H1 (cell line): Measurements from ENCODE around the gene INPP5B. TPM values are rescaled to one million over a fixed set of nuclear protein-coding genes. Genes with fewer than 3 reads are reported as not detected.

Source experiments
- CTCF ChIA-PET: fragments of 300-600 bp; sonication (Branson Sonifier 250); formaldehyde crosslinking; loops from one replicate; lab custom pipeline; 2021; ENCODE audit not compliant: partially characterized antibody; lab: Charles Lee
- POLR2A ChIA-PET: fragments of 300-600 bp; sonication (Branson Sonifier 250); formaldehyde crosslinking; loops from one replicate; lab custom pipeline; 2021; ENCODE audit warnings: inconsistent platforms; ENCODE audit not compliant: partially characterized antibody; lab: Charles Lee
- DNase-seq, 2 experiments: peaks; one replicate each; pipeline versions ENCODE4 v3.0.0 to v3.0.0-alpha.2; 2010 to 2022; ENCODE audit warnings: low spot score in 2 of 2, low read depth in 1 of 2, mixed read lengths in 1 of 2
- FAIRE-seq: peaks from 2 replicates; lab custom pipeline; 2011; peaks lifted over from hg19 to GRCh38; lab: Jason Lieb, UNC
- H2AFZ ChIP-seq: 2 replicates; pipeline ENCODE4 v1.8.1; 2012; ENCODE audit warnings: low read length, inconsistent platforms
- H2AK5ac ChIP-seq: 2 replicates; pipeline ENCODE4 v1.6.1; 2013; ENCODE audit warnings: low read depth, low read length
- H2BK120ac ChIP-seq: replicated peaks from 2 replicates; pipeline ENCODE3; 2013; ENCODE audit warnings: low read depth, low read length, inconsistent platforms
- H2BK12ac ChIP-seq: 2 replicates; pipeline ENCODE4 v1.6.1; 2013; ENCODE audit warnings: low read depth, low read length
- H2BK15ac ChIP-seq: 2 replicates; pipeline ENCODE4 v1.6.1; 2013; ENCODE audit warnings: low read length
- H2BK20ac ChIP-seq: 2 replicates; pipeline ENCODE4 v1.6.1; 2013; ENCODE audit warnings: low read length
- H2BK5ac ChIP-seq: 2 replicates; pipeline ENCODE4 v1.6.1; 2013; ENCODE audit warnings: low read depth, low read length
- H3K14ac ChIP-seq: 2 replicates; pipeline ENCODE4 v1.6.1; 2013; ENCODE audit warnings: inconsistent platforms; ENCODE audit not compliant: insufficient read length
- H3K18ac ChIP-seq: 2 replicates; pipeline ENCODE4 v1.6.1; 2013; ENCODE audit warnings: low read length; ENCODE audit errors: extremely low read depth
- H3K23ac ChIP-seq: 2 replicates; pipeline ENCODE4 v1.6.1; 2013; ENCODE audit warnings: inconsistent platforms; ENCODE audit not compliant: insufficient read length
- H3K23me2 ChIP-seq: 2 replicates; pipeline ENCODE4 v1.6.1; 2013; ENCODE audit warnings: low read depth, low read length
- H3K27ac ChIP-seq: 2 replicates; pipeline ENCODE4 v1.6.1; 2011; ENCODE audit warnings: low read depth, low read length, inconsistent platforms
- H3K27me3 ChIP-seq, 4 experiments: replicated peaks in 1 of 4; 1 replicate in 1 of 4; 2 replicates in 3 of 4; pipeline versions ENCODE4 v1.6.1 to v1.8.1; 2011 to 2013; ENCODE audit warnings: low read length in 3 of 4, mild to moderate bottlenecking in 3 of 4, inconsistent platforms in 2 of 4, mixed read lengths in 2 of 4, moderate library complexity in 1 of 4; ENCODE audit not compliant: control insufficient read depth in 3 of 4, insufficient read depth in 3 of 4; ENCODE audit errors: extremely low read depth in 1 of 4
- H3K36me3 ChIP-seq, 4 experiments: 2 replicates each; pipeline versions ENCODE4 v1.6.1 to v1.8.1; 2011 to 2013; ENCODE audit warnings: mild to moderate bottlenecking in 4 of 4, low read length in 3 of 4, moderate library complexity in 2 of 4, control low read depth in 1 of 4, inconsistent platforms in 1 of 4; ENCODE audit not compliant: insufficient read depth in 4 of 4, control insufficient read depth in 2 of 4
- H3K4ac ChIP-seq: replicated peaks from 2 replicates; pipeline ENCODE3; 2013; ENCODE audit warnings: low read length, low read depth, mixed read lengths, inconsistent platforms; ENCODE audit not compliant: insufficient read length
- H3K4me1 ChIP-seq, 4 experiments: replicated peaks in 1 of 4; 1 replicate in 1 of 4; 2 replicates in 3 of 4; pipeline versions ENCODE4 v1.6.1 to v1.8.1; 2011 to 2013; ENCODE audit warnings: low read length in 3 of 4, inconsistent platforms in 2 of 4, mixed read lengths in 1 of 4; ENCODE audit not compliant: insufficient read depth in 4 of 4, control insufficient read depth in 3 of 4
- H3K4me2 ChIP-seq, 2 experiments: 2 replicates each; pipeline versions ENCODE4 v1.6.1 to v1.8.1; 2011 to 2013; ENCODE audit warnings: low read depth in 2 of 2, low read length in 2 of 2, control low read depth in 1 of 2, inconsistent platforms in 1 of 2, mild to moderate bottlenecking in 1 of 2; ENCODE audit not compliant: insufficient read depth in 1 of 2
- H3K4me3 ChIP-seq, 4 experiments: fragments of 200-600, 300-600 bp in 1 of 4; sonication (generic), shearing (Covaris generic), sonication (Bioruptor Twin) in 1 of 4; 2 replicates each; pipeline versions ENCODE4 v1.5.1 to v1.8.1; 2011 to 2016; ENCODE audit warnings: low read length in 4 of 4, low read depth in 3 of 4, control low read depth in 2 of 4, inconsistent platforms in 2 of 4, mild to moderate bottlenecking in 2 of 4, mixed read lengths in 1 of 4, moderate library complexity in 1 of 4; ENCODE audit not compliant: insufficient read depth in 2 of 4; ENCODE audit errors: extremely low read depth in 1 of 4
- H3K56ac ChIP-seq: replicated peaks from 2 replicates; pipeline ENCODE3; 2013; ENCODE audit warnings: low read depth, mild to moderate bottlenecking, mixed read lengths, low read length, inconsistent platforms; ENCODE audit not compliant: insufficient read length
- H3K79me1 ChIP-seq: 2 replicates; pipeline ENCODE4 v1.6.1; 2013; ENCODE audit warnings: low read depth, low read length, control low read depth
- H3K79me2 ChIP-seq, 2 experiments: 2 replicates each; pipeline versions ENCODE4 v1.6.1 to v1.8.1; 2012 to 2013; ENCODE audit warnings: low read length in 2 of 2, mild to moderate bottlenecking in 2 of 2, inconsistent platforms in 1 of 2; ENCODE audit not compliant: insufficient read depth in 2 of 2, control insufficient read depth in 1 of 2
- H3K9ac ChIP-seq, 4 experiments: replicated peaks in 1 of 4; 1 replicate in 1 of 4; 2 replicates in 3 of 4; pipeline versions ENCODE4 v1.6.1 to v1.8.1; 2011 to 2013; ENCODE audit warnings: low read depth in 3 of 4, low read length in 3 of 4, control low read depth in 2 of 4, mild to moderate bottlenecking in 2 of 4, moderate library complexity in 2 of 4, inconsistent platforms in 1 of 4; ENCODE audit errors: extremely low read depth in 1 of 4
- H3K9me3 ChIP-seq, 2 experiments: 2 replicates each; pipeline versions ENCODE4 v1.6.1 to v1.8.1; 2012 to 2013; ENCODE audit warnings: mild to moderate bottlenecking in 2 of 2, moderate library complexity in 2 of 2, control low read depth in 1 of 2, inconsistent platforms in 1 of 2, low read depth in 1 of 2, low read length in 1 of 2, mixed read lengths in 1 of 2; ENCODE audit not compliant: insufficient read depth in 2 of 2
- H4K20me1 ChIP-seq, 2 experiments: replicated peaks in 1 of 2; 2 replicates each; pipeline versions ENCODE3 to v1.8.1; 2011 to 2013; ENCODE audit warnings: inconsistent platforms in 2 of 2, low read length in 2 of 2, mild to moderate bottlenecking in 1 of 2; ENCODE audit not compliant: insufficient read depth in 2 of 2, control insufficient read depth in 1 of 2
- H4K5ac ChIP-seq: 2 replicates; pipeline ENCODE4 v1.6.1; 2013; ENCODE audit warnings: low read length, low read depth, mixed read lengths, inconsistent platforms; ENCODE audit not compliant: insufficient read length
- H4K8ac ChIP-seq: 2 replicates; pipeline ENCODE4 v1.8.0; 2013; ENCODE audit warnings: mild to moderate bottlenecking, moderate library complexity, low read length, inconsistent platforms; ENCODE audit not compliant: insufficient read depth; ENCODE audit errors: extremely low read depth
- H4K91ac ChIP-seq: replicated peaks from 2 replicates; pipeline ENCODE3; 2013; ENCODE audit warnings: low read length, mixed read lengths, inconsistent platforms; ENCODE audit not compliant: insufficient read length
- ASH2L ChIP-seq: fragments of 200-600, 300-600 bp; sonication (generic); IDR thresholded peaks from one replicate; pipeline ENCODE4 v1.7.1; 2017; ENCODE audit warnings: low read length
- CHD2 ChIP-seq: IDR thresholded peaks from 2 replicates; pipeline ENCODE4 v1.6.1; 2012; ENCODE audit warnings: low read length, improper control_type of control experiment
- EP300 ChIP-seq, 2 experiments: IDR thresholded peaks; 1 replicate in 1 of 2; 2 replicates in 1 of 2; pipeline ENCODE4 v1.6.1; 2011 to 2012; ENCODE audit warnings: low read depth in 2 of 2, low read length in 2 of 2, mild to moderate bottlenecking in 2 of 2, borderline replicate concordance in 1 of 2, inconsistent platforms in 1 of 2, moderate library complexity in 1 of 2
- EZH2 ChIP-seq: fragments of 200-600 bp; sonication (generic); IDR thresholded peaks from 2 replicates; pipeline ENCODE4 v1.7.1; 2012; ENCODE audit warnings: low read depth, mild to moderate bottlenecking, moderate library complexity, low read length, inconsistent platforms; ENCODE audit not compliant: severe bottlenecking
- FOSL1 ChIP-seq: IDR thresholded peaks from 2 replicates; pipeline ENCODE4 v1.6.1; 2011; ENCODE audit warnings: mild to moderate bottlenecking, low read depth, low read length, moderate library complexity; ENCODE audit not compliant: insufficient read depth
- HDAC6 ChIP-seq: IDR thresholded peaks from one replicate; pipeline ENCODE4 v1.7.1; 2012; ENCODE audit warnings: low read depth, mild to moderate bottlenecking, inconsistent platforms, low read length, moderate library complexity
- JUND ChIP-seq: IDR thresholded peaks from 2 replicates; pipeline ENCODE4 v1.6.1; 2011; ENCODE audit warnings: mild to moderate bottlenecking, improper control_type of control experiment, low read length
- KDM4A ChIP-seq: IDR thresholded peaks from one replicate; pipeline ENCODE4 v1.7.1; 2012; ENCODE audit warnings: low read depth, mild to moderate bottlenecking, moderate library complexity, low read length, inconsistent platforms; ENCODE audit not compliant: severe bottlenecking
- NANOG ChIP-seq: IDR thresholded peaks from 2 replicates; pipeline ENCODE4 v1.6.1; 2011; ENCODE audit warnings: low read length, low read depth, mild to moderate bottlenecking, inconsistent platforms; ENCODE audit not compliant: insufficient read depth, poor library complexity, severe bottlenecking
- SIN3A ChIP-seq, 2 experiments: IDR thresholded peaks in 1 of 2; conservative IDR thresholded peaks in 1 of 2; 2 replicates each; pipeline ENCODE4 v1.6.1; 2011 to 2012; ENCODE audit warnings: low read length in 2 of 2, improper control_type of control experiment in 1 of 2, low read depth in 1 of 2, mild to moderate bottlenecking in 1 of 2
- SIRT6 ChIP-seq: IDR thresholded peaks from one replicate; pipeline ENCODE4 v1.7.1; 2012; ENCODE audit warnings: low read length, inconsistent platforms
- TAF1 ChIP-seq: IDR thresholded peaks from 2 replicates; pipeline ENCODE4 v1.6.1; 2011; ENCODE audit warnings: mild to moderate bottlenecking, low read depth, low read length
- WGBS, 2 experiments: shearing (Covaris generic) in 1 of 2; methylation state at CpG; one replicate each; pipeline versions ENCODE4 v1.1.6 to v1.1.7; 2013 to 2015; ENCODE audit warnings: low lambda C conversion rate in 2 of 2, mixed read lengths in 2 of 2, inconsistent platforms in 1 of 2, low coverage in 1 of 2, missing lambda C conversion rate in 1 of 2; ENCODE audit not compliant: insufficient replicate concordance in 2 of 2, insufficient coverage in 1 of 2, insufficient read length in 1 of 2; ENCODE audit errors: extremely low coverage in 1 of 2, missing lambda C conversion rate in 1 of 2; 5-methylcytosine and 5-hydroxymethylcytosine counted together
- polyA plus RNA-seq, 7 experiments: library from polyadenylated mRNA; depleted of rRNA in 3 of 7; stranded (reverse) in 5 of 7; unstranded in 2 of 7; fragments of >200 nt in 5 of 7; fragments of 200-250 nt in 2 of 7; gene quantifications; 1 replicate in 5 of 7; 2 replicates in 1 of 7; 4 replicates in 1 of 7; pipeline versions ENCODE4 v1.2.1 to v1.2.3, GENCODE V29; 2011 to 2013; ENCODE audit warnings: missing spikeins in 2 of 7, mixed read lengths in 2 of 7
- total RNA-seq: library from RNA; stranded (reverse); fragmentation: NEBNext Ultra II Directional; extraction: Animal tissue kit (Norgen Biotek cat#: 25700); gene quantifications from 2 replicates; pipeline ENCODE4 v1.2.1, GENCODE V29; 2021

Gene INPP5B
- total and polyA plus RNA-seq, 2 of the 8 experiments (the other 6 are each of a cell fraction or from before 2014, with no cell fraction given), result 14.0 to 23.7 TPM

GRCh38 chr1:37914719-37915475, 32.0 kb downstream of the INPP5B start:
- no peak overlapping the region for H3K27ac ChIP-seq
- H3K4me1 ChIP-seq, result no peaks in the 10 kb centered on the region
- H3K18ac ChIP-seq, result no peak overlapping the region
- ChIA-PET CTCF (interaction anchor here (1.0 to 2.1 kb wide), 4 partner anchors 8 to 156 kb away, joined by 3 to 8 read pairs (median 4); no protein-coding TSS in a partner anchor), POLR2A (interaction anchor here (1.1 kb wide), 1 partner anchor 16 kb away, joined by 5 read pairs; no protein-coding TSS in a partner anchor)
- no peaks in the 10 kb centered on the region; a peak in 1 of 4 replicates for H3K9me3 ChIP-seq
- no peak overlapping the region for H4K5ac ChIP-seq
- no peak overlapping the region for H2BK15ac ChIP-seq
- no peak overlapping the region; a peak in 1 of 7 replicates for H3K9ac ChIP-seq
- no peaks in the 10 kb centered on the region for H3K23me2 ChIP-seq
- H3K4me2 ChIP-seq, result no peak overlapping the region
- H2AFZ ChIP-seq, result no peak overlapping the region
- FAIRE-seq (no peak), DNase-seq (no peak)
- H4K91ac ChIP-seq, result no peak overlapping the region
- 93% methylated on average over 4 of the region's 4 CpGs; no CpG with 5 or more reads in 1 of the 2 experiments for WGBS, 2 experiments
- peaks cover 0 to 13% of the 10 kb centered on the region in 2 experiments; a peak in 1 of 4 replicates for H3K79me2 ChIP-seq
- H4K20me1 ChIP-seq, result peaks cover 1 to 4% of the 10 kb centered on the region in 2 experiments
- H3K23ac ChIP-seq, result no peak overlapping the region
- H3K79me1 ChIP-seq, result peaks cover 2% of the 10 kb centered on the region
- H3K56ac ChIP-seq, result no peak overlapping the region
- no peak overlapping the region for H4K8ac ChIP-seq
- no peak overlapping the region for H3K14ac ChIP-seq
- H2BK20ac ChIP-seq, result no peak overlapping the region
- H3K27me3 ChIP-seq, result no peaks in the 10 kb centered on the region
- H2BK5ac ChIP-seq, result no peak overlapping the region
- H3K4ac ChIP-seq, result no peak overlapping the region
- no peak overlapping the region for H2BK12ac ChIP-seq
- no peaks in the 10 kb centered on the region for H3K36me3 ChIP-seq
- no peak overlapping the region for H2AK5ac ChIP-seq
- H3K4me3 ChIP-seq, result no peak overlapping the region
- H2BK120ac ChIP-seq, result no peak overlapping the region
- TF ChIP-seq SIN3A (conservative IDR thresholded peaks at IDR 0.05 in 1 of 2, IDR thresholded peaks at IDR 0.05 in 1 of 2; ENCODE audit: low read depth in 1 of 2, low read length in 2 of 2) (no peak), HDAC6 (no peak), NANOG (no peak), ASH2L (no peak), TAF1 (no peak), JUND (no peak), KDM4A (no peak), FOSL1 (no peak), EZH2 (no peak), SIRT6 (no peak), CHD2 (no peak), EP300 (IDR thresholded peaks at IDR 0.05; ENCODE audit: borderline replicate concordance in 1 of 2, low read depth in 2 of 2, low read length in 2 of 2) (no peak)
